SK-N-SH (cell line): ENCODE results near the gene TMEM63C. TPM values are rescaled to one million over a fixed set of nuclear protein-coding genes. Genes with fewer than 3 reads are reported as not detected.

Experiments used
- CTCF ChIA-PET: fragments of 300-600, 350-600 bp; formaldehyde crosslinking; extraction: SDS; loops from one replicate; lab custom pipeline; 2021; lab: Yijun Ruan, JAX
- POLR2A ChIA-PET: fragments of 350-600 bp; sonication (Branson Sonifier 250); formaldehyde crosslinking; extraction: SDS; loops from one replicate; lab custom pipeline; 2020; ENCODE audit warnings: antibody characterized with exemption, inconsistent platforms; lab: Yijun Ruan, JAX
- DNase-seq: peaks from one replicate; pipeline ENCODE4 v3.0.0; 2012
- H2AFZ ChIP-seq: fragments of 200-600 bp; sonication (generic); 2 replicates; pipeline ENCODE4 v1.8.1; 2016; ENCODE audit warnings: antibody characterized with exemption, mild to moderate bottlenecking, low read depth
- H3F3A ChIP-seq: fragments of 200-600 bp; sonication (generic); replicated peaks from 2 replicates; pipeline ENCODE3; 2016; ENCODE audit warnings: antibody characterized with exemption, mild to moderate bottlenecking; ENCODE audit not compliant: insufficient read depth
- H3K27ac ChIP-seq, 2 experiments: fragments of 200-500 bp in 1 of 2; fragments of 200-600 bp in 1 of 2; sonication (Bioruptor generic) in 1 of 2; sonication (generic), shearing (Covaris generic) in 1 of 2; 2 replicates each; pipeline versions ENCODE4 v1.5.1 to v1.6.1; 2014 to 2016; ENCODE audit warnings: low read depth in 2 of 2, inconsistent platforms in 1 of 2, low read length in 1 of 2, mild to moderate bottlenecking in 1 of 2, mixed read lengths in 1 of 2
- H3K27me3 ChIP-seq: fragments of 200-600 bp; sonication (generic), shearing (Covaris generic); 2 replicates; pipeline ENCODE4 v1.6.1; 2016; ENCODE audit warnings: mixed run types; ENCODE audit not compliant: insufficient read depth
- H3K36me3 ChIP-seq, 2 experiments: fragments of 200-500 bp in 1 of 2; fragments of 200-600 bp in 1 of 2; sonication (Bioruptor generic) in 1 of 2; sonication (generic) in 1 of 2; replicated peaks in 1 of 2; 2 replicates each; pipeline versions ENCODE3 to v1.5.1; 2014 to 2016; ENCODE audit warnings: low read length in 1 of 2, mild to moderate bottlenecking in 1 of 2; ENCODE audit not compliant: insufficient read depth in 2 of 2, control insufficient read depth in 1 of 2
- H3K4me1 ChIP-seq, 2 experiments: fragments of 200-500 bp in 1 of 2; fragments of 200-600 bp in 1 of 2; sonication (Bioruptor generic) in 1 of 2; sonication (generic), shearing (Covaris generic) in 1 of 2; 2 replicates each; pipeline versions ENCODE4 v1.5.1 to v1.6.1; 2014 to 2016; ENCODE audit warnings: low read depth in 1 of 2, low read length in 1 of 2, mixed run types in 1 of 2; ENCODE audit not compliant: insufficient read depth in 2 of 2, control insufficient read depth in 1 of 2
- H3K4me2 ChIP-seq: fragments of 200-600 bp; sonication (generic), shearing (Covaris generic); 2 replicates; pipeline ENCODE4 v1.6.1; 2017; ENCODE audit warnings: mixed run types
- H3K4me3 ChIP-seq, 2 experiments: fragments of 200-500 bp in 1 of 2; fragments of 200-600 bp in 1 of 2; sonication (Bioruptor generic) in 1 of 2; sonication (generic), shearing (Covaris generic) in 1 of 2; 2 replicates each; pipeline versions ENCODE4 v1.5.1 to v1.8.1; 2014 to 2016; ENCODE audit warnings: low read depth in 2 of 2, inconsistent platforms in 1 of 2, low read length in 1 of 2, mild to moderate bottlenecking in 1 of 2, mixed read lengths in 1 of 2, moderate library complexity in 1 of 2
- H3K79me2 ChIP-seq: fragments of 200-600 bp; sonication (generic); 2 replicates; pipeline ENCODE4 v1.8.1; 2017; ENCODE audit warnings: mild to moderate bottlenecking; ENCODE audit not compliant: insufficient read depth
- H3K9ac ChIP-seq: fragments of 200-600 bp; sonication (generic); 2 replicates; pipeline ENCODE4 v1.6.1; 2017; ENCODE audit warnings: mixed run types
- H3K9me2 ChIP-seq: fragments of 200-600 bp; sonication (generic); 2 replicates; pipeline ENCODE4 v1.6.1; 2017; ENCODE audit warnings: mixed run types
- H3K9me3 ChIP-seq: fragments of 200-600 bp; sonication (generic); 2 replicates; pipeline ENCODE4 v1.6.1; 2017; ENCODE audit warnings: mixed run types, mild to moderate bottlenecking, moderate library complexity
- H4K20me1 ChIP-seq: fragments of 200-600 bp; sonication (generic); 2 replicates; pipeline ENCODE4 v1.6.1; 2017; ENCODE audit warnings: mild to moderate bottlenecking, mixed run types; ENCODE audit not compliant: insufficient read depth
- ELF1 ChIP-seq: IDR thresholded peaks from 2 replicates; pipeline ENCODE4 v1.4.0; 2012
- EZH2phosphoT487 ChIP-seq: fragments of 200-600 bp; sonication (generic); IDR thresholded peaks from 2 replicates; pipeline ENCODE4 v1.6.1; 2017; ENCODE audit warnings: low read depth, mixed run types, mild to moderate bottlenecking, antibody characterized with exemption, moderate library complexity, borderline replicate concordance
- FOSL2 ChIP-seq: IDR thresholded peaks from 2 replicates; pipeline ENCODE4 v1.4.0; 2012; ENCODE audit warnings: low read depth, mild to moderate bottlenecking, moderate library complexity, borderline replicate concordance
- FOXJ3 ChIP-seq: sonication (generic); formaldehyde crosslinking; IDR thresholded peaks from 2 replicates; pipeline ENCODE4 v1.5.1; 2020; ENCODE audit warnings: mild to moderate bottlenecking, missing genetic modification reagents
- FOXM1 ChIP-seq: IDR thresholded peaks from 2 replicates; pipeline ENCODE4 v1.4.0; 2012; ENCODE audit warnings: low read depth, mild to moderate bottlenecking
- JUND ChIP-seq: IDR thresholded peaks from 2 replicates; pipeline ENCODE4 v1.4.0; 2012
- MEF2A ChIP-seq: IDR thresholded peaks from 2 replicates; pipeline ENCODE4 v1.4.0; 2012; ENCODE audit warnings: low read depth, borderline replicate concordance
- NRF1 ChIP-seq: IDR thresholded peaks from 2 replicates; pipeline ENCODE4 v1.6.1; 2012; ENCODE audit warnings: low read depth, mild to moderate bottlenecking, low read length
- RCOR1 ChIP-seq: fragments of 150-350 bp; IDR thresholded peaks from 2 replicates; pipeline ENCODE4 v1.6.1; 2017; ENCODE audit warnings: antibody characterized with exemption, low read length
- RFX5 ChIP-seq: IDR thresholded peaks from 2 replicates; pipeline ENCODE4 v1.6.1; 2012; ENCODE audit warnings: mild to moderate bottlenecking, improper control_type of control experiment, low read length
- RXRA ChIP-seq: IDR thresholded peaks from 2 replicates; pipeline ENCODE4 v1.4.0; 2012; ENCODE audit warnings: low read depth, mild to moderate bottlenecking, borderline replicate concordance
- SMC3 ChIP-seq: IDR thresholded peaks from 2 replicates; pipeline ENCODE4 v1.6.1; 2012; ENCODE audit warnings: low read depth, low read length, improper control_type of control experiment
- TAF1 ChIP-seq: IDR thresholded peaks from 2 replicates; pipeline ENCODE4 v1.6.1; 2012; ENCODE audit warnings: low read depth, mild to moderate bottlenecking, low read length, moderate library complexity, borderline replicate concordance
- TCF12 ChIP-seq: IDR thresholded peaks from 2 replicates; pipeline ENCODE4 v1.4.0; 2012
- USF1 ChIP-seq: IDR thresholded peaks from 2 replicates; pipeline ENCODE4 v1.4.0; 2012; ENCODE audit warnings: low read depth, borderline replicate concordance
- USF2 ChIP-seq: fragments of 150-350 bp; IDR thresholded peaks from 2 replicates; pipeline ENCODE4 v1.6.1; 2017; ENCODE audit warnings: antibody characterized with exemption, low read length, low read depth, borderline replicate concordance
- YY1 ChIP-seq: IDR thresholded peaks from 2 replicates; pipeline ENCODE4 v1.4.0; 2012; ENCODE audit warnings: low read depth, mild to moderate bottlenecking
- WGBS: methylation state at CpG from one replicate; pipeline ENCODE4 v1.1.6; 2017; ENCODE audit warnings: low lambda C conversion rate; 5-methylcytosine and 5-hydroxymethylcytosine counted together
- polyA plus RNA-seq, 3 experiments: library from polyadenylated mRNA; depleted of rRNA; stranded (reverse); fragments of >200 nt; gene quantifications; 2 replicates each; pipeline ENCODE4 v1.2.3, GENCODE V29; 2012
- TF ChIP-seq, protein P1 (sequence below): fragments of 200-600 bp; sonication (generic); IDR thresholded peaks from 2 replicates; pipeline ENCODE4 v1.6.1; 2017; ENCODE audit warnings: antibody characterized with exemption, mild to moderate bottlenecking, moderate library complexity
- TF ChIP-seq, protein P2 (sequence below): fragments of 150-350 bp; IDR thresholded peaks from 2 replicates; pipeline ENCODE4 v1.6.1; 2016; ENCODE audit warnings: mild to moderate bottlenecking, low read depth, low read length
- TF ChIP-seq, protein P3 (sequence below): IDR thresholded peaks from 2 replicates; pipeline ENCODE4 v1.6.1; 2012; ENCODE audit warnings: mild to moderate bottlenecking, low read depth, low read length, moderate library complexity

The TMEM63C gene
- polyA plus RNA-seq, 1 of the 3 experiments (the other 2 are of a cell fraction): 0.25 TPM

GRCh38 chr14:77224212-77224611, 42.6 kb downstream of the TMEM63C start:
- Histone ChIP-seq H3K4me3 (no peak overlapping the region), H3K79me2 (no peaks in the 10 kb centered on the region), H3K9me3 (no peaks in the 10 kb centered on the region), H2AFZ (no peak overlapping the region), H3F3A (no peaks in the 10 kb centered on the region), H3K27me3 (peaks cover 6% of the 10 kb centered on the region; the same call in 1 of the 2 replicates), H4K20me1 (no peaks in the 10 kb centered on the region), H3K4me1 (peaks cover 0 to 9% of the 10 kb centered on the region in 2 experiments; a peak in 1 of 4 replicates), H3K4me2 (no peak overlapping the region), H3K27ac (no peak overlapping the region), H3K36me3 (no peaks in the 10 kb centered on the region), H3K9me2 (no peaks in the 10 kb centered on the region), H3K9ac (no peak overlapping the region)
- no peak for DNase-seq
- 42% methylated on average over 4 of the region's 4 CpGs for WGBS
- ChIA-PET POLR2A (no interaction called here), CTCF (interaction anchor here (0.6 to 1.2 kb wide), 3 partner anchors 11 to 349 kb away, joined by 3 to 6 read pairs (median 3); no protein-coding TSS in a partner anchor)
- TF ChIP-seq, protein P1, sequence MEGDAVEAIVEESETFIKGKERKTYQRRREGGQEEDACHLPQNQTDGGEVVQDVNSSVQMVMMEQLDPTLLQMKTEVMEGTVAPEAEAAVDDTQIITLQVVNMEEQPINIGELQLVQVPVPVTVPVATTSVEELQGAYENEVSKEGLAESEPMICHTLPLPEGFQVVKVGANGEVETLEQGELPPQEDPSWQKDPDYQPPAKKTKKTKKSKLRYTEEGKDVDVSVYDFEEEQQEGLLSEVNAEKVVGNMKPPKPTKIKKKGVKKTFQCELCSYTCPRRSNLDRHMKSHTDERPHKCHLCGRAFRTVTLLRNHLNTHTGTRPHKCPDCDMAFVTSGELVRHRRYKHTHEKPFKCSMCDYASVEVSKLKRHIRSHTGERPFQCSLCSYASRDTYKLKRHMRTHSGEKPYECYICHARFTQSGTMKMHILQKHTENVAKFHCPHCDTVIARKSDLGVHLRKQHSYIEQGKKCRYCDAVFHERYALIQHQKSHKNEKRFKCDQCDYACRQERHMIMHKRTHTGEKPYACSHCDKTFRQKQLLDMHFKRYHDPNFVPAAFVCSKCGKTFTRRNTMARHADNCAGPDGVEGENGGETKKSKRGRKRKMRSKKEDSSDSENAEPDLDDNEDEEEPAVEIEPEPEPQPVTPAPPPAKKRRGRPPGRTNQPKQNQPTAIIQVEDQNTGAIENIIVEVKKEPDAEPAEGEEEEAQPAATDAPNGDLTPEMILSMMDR: no peak
- no peak for TF ChIP-seq TAF1
- no peak for TF ChIP-seq SMC3

DNA sequence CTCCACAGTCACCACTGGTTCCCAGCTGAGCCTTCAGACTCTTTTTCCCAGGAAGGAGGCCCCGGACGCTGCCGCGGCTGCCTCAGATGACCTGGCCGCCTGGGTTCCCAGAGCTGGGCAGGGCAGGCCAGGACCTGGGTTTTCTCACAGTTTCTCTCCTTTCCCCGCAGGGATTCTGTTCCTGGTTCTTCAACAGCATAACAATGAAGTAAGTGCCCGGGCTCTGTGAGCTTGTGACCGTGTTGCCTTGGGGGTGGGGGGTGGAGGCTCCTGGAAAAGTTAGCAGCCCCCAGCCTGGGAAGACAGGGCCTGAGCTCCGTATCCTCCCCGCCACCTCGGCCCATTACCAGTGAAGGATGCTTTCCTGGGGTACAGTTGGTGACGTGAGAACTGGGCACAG, 43.7 kb downstream of the TMEM63C start:
- Histone ChIP-seq H3K27ac (no peak overlapping the region), H3K9ac (no peak overlapping the region), H3K36me3 (no peaks in the 10 kb centered on the region), H2AFZ (no peak overlapping the region), H3F3A (no peaks in the 10 kb centered on the region), H3K27me3 (peaks cover 6% of the 10 kb centered on the region; the same call in 1 of the 2 replicates), H3K9me2 (no peaks in the 10 kb centered on the region), H4K20me1 (no peaks in the 10 kb centered on the region), H3K4me1 (no peaks in the 10 kb centered on the region), H3K4me2 (no peak overlapping the region), H3K4me3 (no peak overlapping the region), H3K9me3 (no peaks in the 10 kb centered on the region), H3K79me2 (no peaks in the 10 kb centered on the region)
- WGBS: 72% methylated on average over 11 of the region's 12 CpGs
- POLR2A ChIA-PET: no interaction called here
- CTCF ChIA-PET: interaction anchor here (0.6 to 3.5 kb wide), 2 partner anchors 12 to 85 kb away, joined by 3 to 15 read pairs; no protein-coding TSS in a partner anchor
- DNase-seq: no peak
- TF ChIP-seq TAF1 (no peak), USF2 (no peak), YY1 (no peak), FOXJ3 (no peak), JUND (no peak), TCF12 (no peak), NRF1 (no peak), MEF2A (no peak), FOXM1 (no peak), ELF1 (no peak), RXRA (no peak), RFX5 (no peak), RCOR1 (no peak), USF1 (no peak), EZH2phosphoT487 (no peak), FOSL2 (no peak)
- TF ChIP-seq, protein P2, sequence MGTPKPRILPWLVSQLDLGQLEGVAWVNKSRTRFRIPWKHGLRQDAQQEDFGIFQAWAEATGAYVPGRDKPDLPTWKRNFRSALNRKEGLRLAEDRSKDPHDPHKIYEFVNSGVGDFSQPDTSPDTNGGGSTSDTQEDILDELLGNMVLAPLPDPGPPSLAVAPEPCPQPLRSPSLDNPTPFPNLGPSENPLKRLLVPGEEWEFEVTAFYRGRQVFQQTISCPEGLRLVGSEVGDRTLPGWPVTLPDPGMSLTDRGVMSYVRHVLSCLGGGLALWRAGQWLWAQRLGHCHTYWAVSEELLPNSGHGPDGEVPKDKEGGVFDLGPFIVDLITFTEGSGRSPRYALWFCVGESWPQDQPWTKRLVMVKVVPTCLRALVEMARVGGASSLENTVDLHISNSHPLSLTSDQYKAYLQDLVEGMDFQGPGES: no peak
- TF ChIP-seq, protein P3, sequence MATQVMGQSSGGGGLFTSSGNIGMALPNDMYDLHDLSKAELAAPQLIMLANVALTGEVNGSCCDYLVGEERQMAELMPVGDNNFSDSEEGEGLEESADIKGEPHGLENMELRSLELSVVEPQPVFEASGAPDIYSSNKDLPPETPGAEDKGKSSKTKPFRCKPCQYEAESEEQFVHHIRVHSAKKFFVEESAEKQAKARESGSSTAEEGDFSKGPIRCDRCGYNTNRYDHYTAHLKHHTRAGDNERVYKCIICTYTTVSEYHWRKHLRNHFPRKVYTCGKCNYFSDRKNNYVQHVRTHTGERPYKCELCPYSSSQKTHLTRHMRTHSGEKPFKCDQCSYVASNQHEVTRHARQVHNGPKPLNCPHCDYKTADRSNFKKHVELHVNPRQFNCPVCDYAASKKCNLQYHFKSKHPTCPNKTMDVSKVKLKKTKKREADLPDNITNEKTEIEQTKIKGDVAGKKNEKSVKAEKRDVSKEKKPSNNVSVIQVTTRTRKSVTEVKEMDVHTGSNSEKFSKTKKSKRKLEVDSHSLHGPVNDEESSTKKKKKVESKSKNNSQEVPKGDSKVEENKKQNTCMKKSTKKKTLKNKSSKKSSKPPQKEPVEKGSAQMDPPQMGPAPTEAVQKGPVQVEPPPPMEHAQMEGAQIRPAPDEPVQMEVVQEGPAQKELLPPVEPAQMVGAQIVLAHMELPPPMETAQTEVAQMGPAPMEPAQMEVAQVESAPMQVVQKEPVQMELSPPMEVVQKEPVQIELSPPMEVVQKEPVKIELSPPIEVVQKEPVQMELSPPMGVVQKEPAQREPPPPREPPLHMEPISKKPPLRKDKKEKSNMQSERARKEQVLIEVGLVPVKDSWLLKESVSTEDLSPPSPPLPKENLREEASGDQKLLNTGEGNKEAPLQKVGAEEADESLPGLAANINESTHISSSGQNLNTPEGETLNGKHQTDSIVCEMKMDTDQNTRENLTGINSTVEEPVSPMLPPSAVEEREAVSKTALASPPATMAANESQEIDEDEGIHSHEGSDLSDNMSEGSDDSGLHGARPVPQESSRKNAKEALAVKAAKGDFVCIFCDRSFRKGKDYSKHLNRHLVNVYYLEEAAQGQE: no peak
